ENCODE results near the gene NCAPD3. TPM values are rescaled to one million over a fixed set of nuclear protein-coding genes. Genes with fewer than 3 reads are reported as not detected.

The NCAPD3 gene
- total RNA-seq, 1 experiment from 2014 or later, result 49.6 TPM

DNA sequence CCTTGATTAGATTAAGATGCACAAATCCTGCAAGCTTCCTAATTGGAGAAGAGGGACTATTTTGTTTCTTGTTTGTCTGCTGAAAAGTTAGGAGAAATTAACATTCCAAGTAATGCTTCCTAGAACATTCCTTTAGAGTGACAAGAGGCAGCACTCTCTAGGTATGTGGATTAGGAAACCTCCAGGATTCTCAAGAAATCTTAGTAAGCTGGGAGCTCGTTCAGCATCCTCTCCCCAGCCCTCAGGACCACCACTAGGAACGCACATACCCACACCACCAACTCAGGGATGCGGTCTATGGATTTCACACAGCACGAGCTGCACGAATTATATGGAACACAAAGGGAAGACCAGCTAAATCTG lies 52.9 kb downstream of the NCAPD3 start:
- no peak for TF ChIP-seq EZH2 (IDR thresholded peaks at IDR 0.05; ENCODE audit: low read depth)
- no peak for TF ChIP-seq CTCF (conservative IDR thresholded peaks at IDR 0.05)
- BruUV-seq (replicated peaks), result no TSS peak
- Histone ChIP-seq H3K27me3 (ENCODE audit: insufficient read depth, low read depth) (no peaks in the 10 kb centered on the region), H3K27ac (no peak overlapping the region), H3K4me3 (no peak overlapping the region), H3K36me3 (ENCODE audit: low read depth) (peaks cover 10% of the 10 kb centered on the region), H3K79me2 (ENCODE audit: low read depth) (no peaks in the 10 kb centered on the region), H3F3A (ENCODE audit: insufficient read depth, low read depth) (no peaks in the 10 kb centered on the region), H2AFZ (no peak overlapping the region), H3K4me1 (replicated peaks; ENCODE audit: insufficient read depth) (no peaks in the 10 kb centered on the region), H3K4me2 (no peak overlapping the region), H3K9me2 (ENCODE audit: insufficient read depth) (no peaks in the 10 kb centered on the region), H3K9me3 (ENCODE audit: insufficient read depth, low read depth) (no peaks in the 10 kb centered on the region), H4K20me1 (ENCODE audit: insufficient read depth) (no peaks in the 10 kb centered on the region)
- CTCF ChIA-PET, result no interaction called here
- intact Hi-C loops (cut with micrococcal nuclease; ENCODE audit: unreplicated experiment), result no loop called here
- POLR2A ChIA-PET (ENCODE audit: unreplicated experiment), result no interaction called here
- DNase-seq, result no peak

GRCh38 chr11:134170177-134170918 lies 53.4 kb downstream of the NCAPD3 start:
- POLR2A ChIA-PET (ENCODE audit: unreplicated experiment), result no interaction called here

GRCh38 chr11:134164490-134165370 lies 59.0 kb downstream of the NCAPD3 start:
- Histone ChIP-seq H3K27me3 (ENCODE audit: insufficient read depth, low read depth) (no peaks in the 10 kb centered on the region), H3K4me2 (no peak overlapping the region), H3K4me3 (no peak overlapping the region), H3K4me1 (replicated peaks; ENCODE audit: insufficient read depth) (no peaks in the 10 kb centered on the region), H4K20me1 (ENCODE audit: insufficient read depth) (no peaks in the 10 kb centered on the region), H3F3A (ENCODE audit: insufficient read depth, low read depth) (no peaks in the 10 kb centered on the region), H3K36me3 (ENCODE audit: low read depth) (peaks cover 10% of the 10 kb centered on the region), H3K79me2 (ENCODE audit: low read depth) (no peaks in the 10 kb centered on the region), H2AFZ (no peak overlapping the region), H3K9me2 (ENCODE audit: insufficient read depth) (no peaks in the 10 kb centered on the region), H3K27ac (no peak overlapping the region), H3K9me3 (ENCODE audit: insufficient read depth, low read depth) (no peaks in the 10 kb centered on the region)
- no TSS peak for BruUV-seq (replicated peaks)
- DNase-seq, result no peak
- intact Hi-C loops (cut with micrococcal nuclease; ENCODE audit: unreplicated experiment), result no loop called here
- ChIA-PET POLR2A (ENCODE audit: unreplicated experiment) (no interaction called here), CTCF (no interaction called here)
- no peak for TF ChIP-seq EZH2 (IDR thresholded peaks at IDR 0.05; ENCODE audit: low read depth)
- TF ChIP-seq CTCF (conservative IDR thresholded peaks at IDR 0.05), result no peak

More at GRCh38 chr11:134170177-134170918, 53.4 kb downstream of the NCAPD3 start:
- H3K4me3 ChIP-seq, result no peak overlapping the region
- DNase-seq, result no peak
- H3F3A ChIP-seq (ENCODE audit: insufficient read depth, low read depth), result no peaks in the 10 kb centered on the region
- no peaks in the 10 kb centered on the region for H3K9me3 ChIP-seq (ENCODE audit: insufficient read depth, low read depth)
- peaks cover 10% of the 10 kb centered on the region for H3K36me3 ChIP-seq (ENCODE audit: low read depth)
- no peaks in the 10 kb centered on the region for H3K4me1 ChIP-seq (replicated peaks; ENCODE audit: insufficient read depth)
- TF ChIP-seq CTCF (conservative IDR thresholded peaks at IDR 0.05) (no peak), EZH2 (IDR thresholded peaks at IDR 0.05; ENCODE audit: low read depth) (no peak)
- H3K4me2 ChIP-seq, result no peak overlapping the region
- H3K27ac ChIP-seq, result no peak overlapping the region
- no peaks in the 10 kb centered on the region for H3K79me2 ChIP-seq (ENCODE audit: low read depth)
- BruUV-seq (replicated peaks), result no TSS peak
- H3K27me3 ChIP-seq (ENCODE audit: insufficient read depth, low read depth), result no peaks in the 10 kb centered on the region
- intact Hi-C loops (cut with micrococcal nuclease; ENCODE audit: unreplicated experiment), result no loop called here
- H2AFZ ChIP-seq, result no peak overlapping the region
- H4K20me1 ChIP-seq (ENCODE audit: insufficient read depth), result no peaks in the 10 kb centered on the region
- H3K9me2 ChIP-seq (ENCODE audit: insufficient read depth), result no peaks in the 10 kb centered on the region
- CTCF ChIA-PET, result no interaction called here
